Coronary artery (tissue), 2 donors: ENCODE data around the gene PRRC1.

Experiments
- DNase-seq: peaks from one replicate; pipeline ENCODE4 v3.0.0-alpha.2; 2017; ENCODE audit warnings: low spot score
- H3K27ac ChIP-seq, 2 donors: fragments of 200-600 bp; sonication (generic); one replicate each; pipeline ENCODE4 v1.5.1; 2016 to 2019
- H3K4me3 ChIP-seq: fragments of 200-600 bp; sonication (generic); 2 replicates; pipeline ENCODE4 v1.5.1; 2016; ENCODE audit warnings: mild to moderate bottlenecking, moderate library complexity
- CTCF ChIP-seq: fragments of 200-600 bp; sonication (generic); IDR thresholded peaks from one replicate; pipeline ENCODE4 v1.5.1; 2019; ENCODE audit warnings: antibody characterized with exemption

PRRC1 gene

GRCh38 chr5:127599320-127599719, 81.9 kb downstream of the PRRC1 start:
- no peak overlapping the region for H3K27ac ChIP-seq

GRCh38 chr5:127599847-127600246, 82.4 kb downstream of the PRRC1 start:
- TF ChIP-seq CTCF, result no peak
- Histone ChIP-seq H3K4me3 (no peak overlapping the region), H3K27ac (no peak overlapping the region)
- no peak for DNase-seq

More at GRCh38 chr5:127599320-127599719, 81.9 kb downstream of the PRRC1 start:
- no peak for TF ChIP-seq CTCF
- no peak for DNase-seq
- no peak overlapping the region for H3K4me3 ChIP-seq

- no peak for DNase-seq
- no peak overlapping the region for H3K4me3 ChIP-seq
- H3K27ac ChIP-seq, result no peak overlapping the region
- no peak for TF ChIP-seq CTCF
These were observed 83.7 kb downstream of the PRRC1 start for GRCh38 chr5:127601111-127601510.

- no peak for TF ChIP-seq CTCF
- no peak for DNase-seq
These were observed 84.2 kb downstream of the PRRC1 start for GRCh38 chr5:127601601-127602000.

GRCh38 chr5:127602481-127602880, 85.0 kb downstream of the PRRC1 start:
- no peak for DNase-seq
- TF ChIP-seq CTCF, result no peak
- Histone ChIP-seq H3K4me3 (no peak overlapping the region), H3K27ac (no peak overlapping the region)

More at GRCh38 chr5:127601601-127602000, 84.2 kb downstream of the PRRC1 start:
- Histone ChIP-seq H3K4me3 (no peak overlapping the region), H3K27ac (no peak overlapping the region)

- DNase-seq, result no peak
- H3K4me3 ChIP-seq, result no peak overlapping the region
- TF ChIP-seq CTCF, result no peak
- H3K27ac ChIP-seq, result no peak overlapping the region
These were observed 85.7 kb downstream of the PRRC1 start for GRCh38 chr5:127602896-127603844.
